ENCODE measurements around the gene F3. TPM values are rescaled to one million over a fixed set of nuclear protein-coding genes. Genes with fewer than 3 reads are reported as not detected.

Gene F3
- total and polyA plus RNA-seq, 2 experiments from 2014 or later: 281 to 390 TPM

- no peak for TF ChIP-seq EZH2phosphoT487 (IDR thresholded peaks at IDR 0.05; ENCODE audit: low read depth, severe bottlenecking, unreplicated experiment)
- no peak for TF ChIP-seq EZH2 (IDR thresholded peaks at IDR 0.05; ENCODE audit: borderline replicate concordance)
- TF ChIP-seq, protein P1, sequence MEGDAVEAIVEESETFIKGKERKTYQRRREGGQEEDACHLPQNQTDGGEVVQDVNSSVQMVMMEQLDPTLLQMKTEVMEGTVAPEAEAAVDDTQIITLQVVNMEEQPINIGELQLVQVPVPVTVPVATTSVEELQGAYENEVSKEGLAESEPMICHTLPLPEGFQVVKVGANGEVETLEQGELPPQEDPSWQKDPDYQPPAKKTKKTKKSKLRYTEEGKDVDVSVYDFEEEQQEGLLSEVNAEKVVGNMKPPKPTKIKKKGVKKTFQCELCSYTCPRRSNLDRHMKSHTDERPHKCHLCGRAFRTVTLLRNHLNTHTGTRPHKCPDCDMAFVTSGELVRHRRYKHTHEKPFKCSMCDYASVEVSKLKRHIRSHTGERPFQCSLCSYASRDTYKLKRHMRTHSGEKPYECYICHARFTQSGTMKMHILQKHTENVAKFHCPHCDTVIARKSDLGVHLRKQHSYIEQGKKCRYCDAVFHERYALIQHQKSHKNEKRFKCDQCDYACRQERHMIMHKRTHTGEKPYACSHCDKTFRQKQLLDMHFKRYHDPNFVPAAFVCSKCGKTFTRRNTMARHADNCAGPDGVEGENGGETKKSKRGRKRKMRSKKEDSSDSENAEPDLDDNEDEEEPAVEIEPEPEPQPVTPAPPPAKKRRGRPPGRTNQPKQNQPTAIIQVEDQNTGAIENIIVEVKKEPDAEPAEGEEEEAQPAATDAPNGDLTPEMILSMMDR (IDR thresholded peaks at IDR 0.05; ENCODE audit: poor library complexity): no peak
- H2AFZ ChIP-seq: no peak overlapping the region
- no peaks in the 10 kb centered on the region for H3K79me2 ChIP-seq
- H3K9me2 ChIP-seq (replicated peaks; ENCODE audit: insufficient read depth): no peaks in the 10 kb centered on the region
- no peaks in the 10 kb centered on the region for H3K27me3 ChIP-seq
- WGBS (ENCODE audit: low lambda C conversion rate, missing lambda C conversion rate): 59% methylated on average over 8 of the region's 8 CpGs
- DNase-seq (ENCODE audit: low spot score): no peak
- H3K36me3 ChIP-seq (replicated peaks; ENCODE audit: insufficient read depth, low read depth): no peaks in the 10 kb centered on the region
- H3K4me3 ChIP-seq: no peak overlapping the region
- H3K9me3 ChIP-seq (ENCODE audit: low read depth): no peaks in the 10 kb centered on the region
- H3K4me2 ChIP-seq: peak overlapping the region; percentile 39
- peak overlapping the region; percentile 76 for H3K27ac ChIP-seq
- H4K20me1 ChIP-seq (ENCODE audit: insufficient read depth, poor library complexity, severe bottlenecking): no peaks in the 10 kb centered on the region
- H3K4me1 ChIP-seq (ENCODE audit: insufficient read depth): peaks cover 50% of the 10 kb centered on the region
Observed at GRCh38 chr1:94552071-94552586, 10.6 kb upstream of the F3 start.

GRCh38 chr1:94551449-94551848 lies 9.9 kb upstream of the F3 start:
- 64% methylated on average over 7 of the region's 7 CpGs for WGBS (ENCODE audit: low lambda C conversion rate, missing lambda C conversion rate)

DNA sequence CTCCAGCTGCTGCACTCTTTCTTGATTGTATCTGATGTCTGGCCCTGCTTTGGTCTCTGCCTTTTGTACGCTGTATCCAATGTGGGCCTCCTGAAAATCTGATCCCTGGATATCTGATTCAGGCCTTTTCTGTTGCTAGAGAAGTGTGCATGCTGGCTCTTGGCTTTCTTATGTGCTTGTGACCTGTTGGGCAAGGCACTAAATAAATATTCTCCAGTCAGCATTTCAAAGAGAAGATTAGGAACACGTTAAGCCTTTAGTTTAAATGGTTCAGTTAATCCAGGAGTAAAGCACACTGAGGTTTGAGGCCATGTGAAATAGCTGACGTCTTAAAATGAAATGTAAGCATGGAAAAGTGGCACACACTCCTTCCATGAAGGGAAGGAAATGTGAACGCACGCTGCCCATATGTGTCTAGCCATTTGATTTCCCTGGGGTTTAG lies 9.3 kb upstream of the F3 start:
- Histone ChIP-seq H3K4me2 (peak overlapping the region; percentile 43), H3K79me2 (no peaks in the 10 kb centered on the region), H3K36me3 (replicated peaks; ENCODE audit: insufficient read depth, low read depth) (no peaks in the 10 kb centered on the region), H3K27ac (peak overlapping the region; percentile 76), H3K4me3 (no peak overlapping the region), H3K27me3 (no peaks in the 10 kb centered on the region), H2AFZ (no peak overlapping the region), H3K9me2 (replicated peaks; ENCODE audit: insufficient read depth) (no peaks in the 10 kb centered on the region), H4K20me1 (ENCODE audit: insufficient read depth, poor library complexity, severe bottlenecking) (no peaks in the 10 kb centered on the region), H3K4me1 (ENCODE audit: insufficient read depth) (peaks cover 46% of the 10 kb centered on the region), H3K9me3 (ENCODE audit: low read depth) (no peaks in the 10 kb centered on the region)
- no peak for TF ChIP-seq EZH2 (IDR thresholded peaks at IDR 0.05; ENCODE audit: borderline replicate concordance)
- TF ChIP-seq, protein P1 (IDR thresholded peaks at IDR 0.05; ENCODE audit: poor library complexity): no peak
- no peak for TF ChIP-seq EZH2phosphoT487 (IDR thresholded peaks at IDR 0.05; ENCODE audit: low read depth, severe bottlenecking, unreplicated experiment)
- peak; percentile 74 for DNase-seq (ENCODE audit: low spot score)
- 23% methylated on average over 5 of the region's 5 CpGs for WGBS (ENCODE audit: low lambda C conversion rate, missing lambda C conversion rate)

More at GRCh38 chr1:94551449-94551848, 9.9 kb upstream of the F3 start:
- Histone ChIP-seq H3K9me2 (replicated peaks; ENCODE audit: insufficient read depth) (no peaks in the 10 kb centered on the region), H3K79me2 (no peaks in the 10 kb centered on the region), H3K9me3 (ENCODE audit: low read depth) (no peaks in the 10 kb centered on the region), H4K20me1 (ENCODE audit: insufficient read depth, poor library complexity, severe bottlenecking) (no peaks in the 10 kb centered on the region), H3K4me2 (peak overlapping the region; percentile 39), H3K36me3 (replicated peaks; ENCODE audit: insufficient read depth, low read depth) (no peaks in the 10 kb centered on the region), H3K27ac (peak overlapping the region; percentile 76), H3K4me3 (no peak overlapping the region), H3K4me1 (ENCODE audit: insufficient read depth) (peaks cover 48% of the 10 kb centered on the region), H2AFZ (no peak overlapping the region), H3K27me3 (no peaks in the 10 kb centered on the region)
- DNase-seq (ENCODE audit: low spot score): no peak
- no peak for TF ChIP-seq EZH2phosphoT487 (IDR thresholded peaks at IDR 0.05; ENCODE audit: low read depth, severe bottlenecking, unreplicated experiment)
- TF ChIP-seq, protein P1 (IDR thresholded peaks at IDR 0.05; ENCODE audit: poor library complexity): no peak
- TF ChIP-seq EZH2 (IDR thresholded peaks at IDR 0.05; ENCODE audit: borderline replicate concordance): no peak
